Common myeloid progenitor, CD34-positive (primary cell): Measurements from ENCODE around the gene ASCL1.

Experiments used
- CTCF ChIA-PET: fragments of 350-600 bp; sonication (Branson Sonifier 250); formaldehyde crosslinking; loops from one replicate; lab custom pipeline; 2021; ENCODE audit warnings: antibody characterized with exemption; lab: Charles Lee
- POLR2A ChIA-PET: fragments of 350-600 bp; sonication (Branson Sonifier 250); formaldehyde crosslinking; loops from one replicate; lab custom pipeline; 2021; ENCODE audit warnings: antibody characterized with exemption; lab: Charles Lee
- DNase-seq, 3 donors: peaks; one replicate each; pipeline versions ENCODE4 v3.0.0 to v3.0.0-alpha.2; 2013
- H3K27ac ChIP-seq, 2 experiments: 1 replicate in 1 of 2; 2 replicates in 1 of 2; pipeline ENCODE4 v1.7.0; 2013; ENCODE audit warnings: inconsistent platforms in 2 of 2, low read length in 2 of 2, mild to moderate bottlenecking in 2 of 2, low read depth in 1 of 2, moderate library complexity in 1 of 2; ENCODE audit not compliant: severe bottlenecking in 2 of 2, insufficient read depth in 1 of 2, poor library complexity in 1 of 2
- H3K27me3 ChIP-seq, 5 experiments: replicated peaks in 2 of 5; 1 replicate in 3 of 5; 2 replicates in 2 of 5; pipeline versions ENCODE4 v1.6.1 to v1.7.0; 2013; ENCODE audit warnings: low read length in 4 of 5, mild to moderate bottlenecking in 2 of 5, moderate library complexity in 2 of 5, inconsistent platforms in 1 of 5; ENCODE audit not compliant: insufficient read depth in 5 of 5, control insufficient read depth in 4 of 5
- H3K36me3 ChIP-seq, 4 experiments: 1 replicate in 2 of 4; 2 replicates in 2 of 4; pipeline versions ENCODE4 v1.6.1 to v1.7.0; 2013; ENCODE audit warnings: low read length in 3 of 4, control low read depth in 1 of 4, mild to moderate bottlenecking in 1 of 4; ENCODE audit not compliant: control insufficient read depth in 4 of 4, insufficient read depth in 4 of 4
- H3K4me1 ChIP-seq, 4 experiments: 1 replicate in 3 of 4; 2 replicates in 1 of 4; pipeline versions ENCODE4 v1.6.1 to v1.7.1; 2013; ENCODE audit warnings: low read length in 3 of 4, mild to moderate bottlenecking in 3 of 4, control low read depth in 1 of 4, inconsistent platforms in 1 of 4, moderate library complexity in 1 of 4; ENCODE audit not compliant: control insufficient read depth in 4 of 4, insufficient read depth in 4 of 4; ENCODE audit errors: control extremely low read depth in 1 of 4
- H3K4me3 ChIP-seq, 7 experiments: 1 replicate in 4 of 7; 2 replicates in 3 of 7; pipeline versions ENCODE4 v1.5.1 to v1.7.0; 2013; ENCODE audit warnings: mild to moderate bottlenecking in 7 of 7, low read length in 6 of 7, moderate library complexity in 6 of 7, inconsistent platforms in 2 of 7, low read depth in 2 of 7, control low read depth in 1 of 7; ENCODE audit not compliant: insufficient read depth in 4 of 7, control insufficient read depth in 1 of 7; ENCODE audit errors: extremely low read depth in 1 of 7
- H3K9me3 ChIP-seq, 5 experiments: 1 replicate in 4 of 5; 2 replicates in 1 of 5; pipeline versions ENCODE4 v1.6.1 to v1.7.1; 2013; ENCODE audit warnings: low read length in 4 of 5, mild to moderate bottlenecking in 2 of 5, inconsistent platforms in 1 of 5, low read depth in 1 of 5, moderate library complexity in 1 of 5; ENCODE audit not compliant: control insufficient read depth in 4 of 5, insufficient read depth in 2 of 5; ENCODE audit errors: control extremely low read depth in 1 of 5
- WGBS: methylation state at CpG from one replicate; pipeline ENCODE4 v1.1.5; 2013; ENCODE audit not compliant: insufficient coverage; 5-methylcytosine and 5-hydroxymethylcytosine counted together

The ASCL1 gene

GRCh38 chr12:102950107-102950949 lies 7.1 kb upstream of the ASCL1 start:
- no peaks in the 10 kb centered on the region for H3K36me3 ChIP-seq
- WGBS, result 2% methylated on average over 36 of the region's 37 CpGs
- H3K27me3 ChIP-seq, result peaks cover 7 to 86% (median 58%) of the 10 kb centered on the region in 5 experiments
- no peak overlapping the region for H3K4me3 ChIP-seq
- DNase-seq, result no peak
- H3K27ac ChIP-seq, result no peak overlapping the region
- ChIA-PET CTCF (interaction anchor here (1.0 to 6.1 kb wide), 2 partner anchors 553 to 597 kb away, joined by 3 to 75 read pairs; no protein-coding TSS in a partner anchor), POLR2A (no interaction called here)
- no peaks in the 10 kb centered on the region for H3K4me1 ChIP-seq
- H3K9me3 ChIP-seq, result peaks cover 0 to 5% (median 0%) of the 10 kb centered on the region in 5 experiments

GRCh38 chr12:102950950-102951619 lies 6.4 kb upstream of the ASCL1 start:
- Histone ChIP-seq H3K36me3 (no peaks in the 10 kb centered on the region), H3K9me3 (peaks cover 0 to 10% (median 1%) of the 10 kb centered on the region in 5 experiments), H3K27ac (no peak overlapping the region), H3K27me3 (peaks cover 7 to 92% (median 66%) of the 10 kb centered on the region in 5 experiments), H3K4me3 (no peak overlapping the region), H3K4me1 (no peaks in the 10 kb centered on the region)
- 11% methylated on average over 17 of the region's 21 CpGs for WGBS
- CTCF ChIA-PET, result interaction anchor here (1.0 to 6.1 kb wide), 2 partner anchors 552 to 596 kb away, joined by 3 to 75 read pairs; no protein-coding TSS in a partner anchor
- POLR2A ChIA-PET, result no interaction called here
- no peak for DNase-seq

GRCh38 chr12:102951841-102952240 lies 5.6 kb upstream of the ASCL1 start:
- peaks cover 0 to 10% (median 2%) of the 10 kb centered on the region in 5 experiments for H3K9me3 ChIP-seq
- POLR2A ChIA-PET, result no interaction called here
- CTCF ChIA-PET, result interaction anchor here (1.5 to 6.1 kb wide), 2 partner anchors 11 to 596 kb away, joined by 3 to 75 read pairs; no protein-coding TSS in a partner anchor
- no peak for DNase-seq
- 60% methylated on average over 7 of the region's 9 CpGs for WGBS
- no peaks in the 10 kb centered on the region for H3K36me3 ChIP-seq
- H3K4me1 ChIP-seq, result peaks cover 0 to 3% (median 1%) of the 10 kb centered on the region in 4 experiments
- H3K27me3 ChIP-seq, result peaks cover 7 to 93% (median 72%) of the 10 kb centered on the region in 5 experiments
- H3K4me3 ChIP-seq, result no peak overlapping the region
- no peak overlapping the region for H3K27ac ChIP-seq

- H3K4me3 ChIP-seq, result no peak overlapping the region
- no peak overlapping the region for H3K27ac ChIP-seq
- peaks cover 7 to 96% (median 75%) of the 10 kb centered on the region in 5 experiments for H3K27me3 ChIP-seq
- peaks cover 0 to 15% (median 8%) of the 10 kb centered on the region in 4 experiments for H3K4me1 ChIP-seq
- DNase-seq, result no peak
- no peaks in the 10 kb centered on the region for H3K36me3 ChIP-seq
- POLR2A ChIA-PET, result no interaction called here
- CTCF ChIA-PET, result interaction anchor here (1.5 kb wide), 1 partner anchor 9 kb away, joined by 3 read pairs; no protein-coding TSS in a partner anchor
- H3K9me3 ChIP-seq, result peaks cover 0 to 10% (median 2%) of the 10 kb centered on the region in 5 experiments
Measured at GRCh38 chr12:102953221-102953620, 4.3 kb upstream of the ASCL1 start.

GRCh38 chr12:102954134-102954533 lies 3.3 kb upstream of the ASCL1 start:
- CTCF ChIA-PET, result no interaction called here
- H3K9me3 ChIP-seq, result peaks cover 0 to 10% (median 2%) of the 10 kb centered on the region in 5 experiments
- H3K27ac ChIP-seq, result no peak overlapping the region
- DNase-seq, result no peak
- no CpG with 5 or more reads among the region's 1 CpG for WGBS
- H3K36me3 ChIP-seq, result no peaks in the 10 kb centered on the region
- POLR2A ChIA-PET, result no interaction called here
- H3K4me3 ChIP-seq, result no peak overlapping the region
- peaks cover 7 to 100% (median 81%) of the 10 kb centered on the region in 5 experiments for H3K27me3 ChIP-seq
- peaks cover 0 to 22% (median 14%) of the 10 kb centered on the region in 4 experiments for H3K4me1 ChIP-seq

- Histone ChIP-seq H3K36me3 (no peaks in the 10 kb centered on the region), H3K9me3 (peaks cover 0 to 10% (median 2%) of the 10 kb centered on the region in 5 experiments), H3K27ac (no peak overlapping the region), H3K4me3 (no peak overlapping the region), H3K4me1 (peaks cover 0 to 22% (median 14%) of the 10 kb centered on the region in 4 experiments), H3K27me3 (peaks cover 15 to 100% (median 73%) of the 10 kb centered on the region in 5 experiments)
- ChIA-PET CTCF (no interaction called here), POLR2A (no interaction called here)
- WGBS, result 5% methylated on average over 23 of the region's 50 CpGs
- DNase-seq, result no peak
Measured at GRCh38 chr12:102955926-102956737, 1.3 kb upstream of the ASCL1 start.
